Measurements from ENCODE around the gene WWOX.
A peak's percentile ranks its signal among the peaks of the same experiment; 100 is the strongest.

WWOX gene

DNA sequence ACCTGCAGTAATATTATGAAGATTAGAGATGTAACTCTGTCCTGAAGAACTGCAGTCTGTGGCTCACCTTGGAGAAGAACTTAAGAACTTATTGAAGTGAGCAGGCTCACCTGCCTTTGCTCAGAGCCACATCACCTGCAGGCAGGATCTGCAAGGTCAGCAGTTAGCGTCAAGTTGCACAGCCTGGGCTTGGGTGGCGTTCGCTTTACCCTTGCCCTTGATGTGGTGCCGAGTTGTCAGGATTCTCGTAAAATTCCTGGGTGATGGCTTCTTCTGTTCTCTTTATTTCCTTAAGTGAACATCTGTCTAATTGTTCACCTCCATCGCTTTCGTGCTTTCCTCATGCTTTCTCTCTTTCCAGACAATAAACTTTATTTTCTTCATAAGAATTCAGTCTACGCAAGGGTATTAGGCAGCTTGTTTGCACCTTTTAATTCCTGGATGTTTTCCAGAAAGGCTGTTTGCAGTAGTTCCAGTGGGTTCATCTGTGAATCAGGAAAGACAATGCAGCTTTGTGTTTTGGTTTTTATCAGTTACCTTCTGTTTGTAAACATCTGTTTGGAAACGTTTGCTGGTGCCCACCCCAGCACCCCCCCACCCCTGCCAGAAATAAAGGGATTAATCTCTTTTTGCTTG, 254.3 kb downstream of the WWOX start:
- H3K4me3 Mint-ChIP-seq: no peak overlapping the region
- no peaks in the 10 kb centered on the region for H3K27me3 Mint-ChIP-seq
- no peak overlapping the region for H3K27ac Mint-ChIP-seq (ENCODE audit: low read depth)
- H3K9me3 Mint-ChIP-seq: no peaks in the 10 kb centered on the region
- H3K36me3 Mint-ChIP-seq (ENCODE audit: insufficient read depth): no peaks in the 10 kb centered on the region
- DNase-seq (ENCODE audit: low spot score in 2 of 2) (no peak), ATAC-seq (replicated peaks; ENCODE audit: extremely low read depth, poor library complexity, severe bottlenecking) (no peak)
- no peaks in the 10 kb centered on the region for H3K4me1 Mint-ChIP-seq

DNA sequence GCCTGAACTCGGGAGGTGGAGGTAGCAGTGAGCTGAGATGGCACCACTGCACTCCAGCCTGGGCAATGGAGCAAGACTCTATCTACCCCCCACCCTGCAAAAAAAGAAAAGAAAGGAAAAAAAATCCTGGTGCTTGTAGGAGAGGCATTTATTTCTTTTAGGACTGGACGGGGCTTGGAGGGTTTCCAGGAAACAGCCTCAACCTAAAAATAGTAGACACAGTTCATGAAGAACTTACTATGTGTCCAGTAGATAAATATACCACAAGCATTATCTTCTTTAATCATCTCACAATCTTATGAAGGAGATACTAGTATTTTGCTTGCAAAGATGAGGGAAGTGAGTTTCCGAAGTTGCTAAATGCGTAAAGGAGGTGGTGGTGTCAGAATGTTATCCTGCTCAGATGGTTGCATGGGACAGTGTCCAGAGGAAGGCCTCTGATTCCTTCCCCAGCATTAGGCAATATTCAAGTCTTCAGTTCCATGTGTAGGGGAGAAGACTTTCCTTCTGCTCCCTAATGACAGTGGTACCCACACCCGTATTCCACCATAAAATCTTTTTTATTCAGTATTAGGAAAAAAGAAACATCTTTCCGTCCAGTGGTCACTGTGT, 263.2 kb downstream of the WWOX start:
- no peaks in the 10 kb centered on the region for H3K9me3 Mint-ChIP-seq
- no peak for DNase-seq (ENCODE audit: low spot score in 2 of 2)
- H3K27me3 Mint-ChIP-seq: no peaks in the 10 kb centered on the region
- H3K27ac Mint-ChIP-seq (ENCODE audit: low read depth): no peak overlapping the region
- no peaks in the 10 kb centered on the region for H3K4me1 Mint-ChIP-seq
- no peak overlapping the region for H3K4me3 Mint-ChIP-seq
- H3K36me3 Mint-ChIP-seq (ENCODE audit: insufficient read depth): no peaks in the 10 kb centered on the region
- ATAC-seq (replicated peaks; ENCODE audit: extremely low read depth, poor library complexity, severe bottlenecking): no peak

DNA sequence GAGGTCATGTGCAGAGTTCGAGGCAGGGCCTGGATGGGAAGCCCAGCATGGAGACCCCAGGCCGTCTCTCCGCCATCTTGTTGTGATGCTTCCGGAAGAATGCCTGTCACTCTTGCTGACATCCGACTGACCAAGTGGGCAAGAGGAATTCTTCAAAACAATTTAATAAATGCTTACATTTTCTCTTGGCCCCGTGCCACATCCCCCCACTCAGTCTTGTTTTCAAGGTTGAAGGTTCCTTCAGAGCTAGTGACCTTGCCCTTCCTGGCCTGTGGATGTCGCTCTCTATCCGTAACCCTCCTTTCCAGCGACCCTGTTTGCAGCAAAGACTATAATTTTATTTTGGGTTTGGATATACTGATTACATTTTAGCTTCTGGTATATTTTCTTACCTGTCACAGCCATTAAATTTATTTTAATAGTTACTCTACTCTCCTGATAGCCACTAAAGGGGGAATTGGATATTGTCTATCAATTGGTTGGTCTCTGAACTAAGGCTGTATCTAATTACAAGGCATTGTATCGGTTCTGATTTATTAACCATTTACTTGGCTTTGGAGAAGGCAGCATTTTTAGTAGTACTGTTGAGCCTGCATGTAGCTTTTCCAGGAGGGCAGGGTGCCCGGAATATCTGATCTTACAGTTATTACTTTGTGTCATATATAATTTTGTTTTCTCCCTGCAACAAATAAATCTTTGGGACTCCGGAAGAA, 264.5 kb downstream of the WWOX start:
- Mint-ChIP-seq H3K27me3 (no peaks in the 10 kb centered on the region), H3K4me3 (no peak overlapping the region), H3K27ac (ENCODE audit: low read depth) (no peak overlapping the region), H3K9me3 (no peaks in the 10 kb centered on the region), H3K36me3 (ENCODE audit: insufficient read depth) (no peaks in the 10 kb centered on the region), H3K4me1 (peaks cover 2% of the 10 kb centered on the region)
- ATAC-seq (replicated peaks; ENCODE audit: extremely low read depth, poor library complexity, severe bottlenecking): no peak
- no peak for DNase-seq (ENCODE audit: low spot score in 2 of 2)

DNA sequence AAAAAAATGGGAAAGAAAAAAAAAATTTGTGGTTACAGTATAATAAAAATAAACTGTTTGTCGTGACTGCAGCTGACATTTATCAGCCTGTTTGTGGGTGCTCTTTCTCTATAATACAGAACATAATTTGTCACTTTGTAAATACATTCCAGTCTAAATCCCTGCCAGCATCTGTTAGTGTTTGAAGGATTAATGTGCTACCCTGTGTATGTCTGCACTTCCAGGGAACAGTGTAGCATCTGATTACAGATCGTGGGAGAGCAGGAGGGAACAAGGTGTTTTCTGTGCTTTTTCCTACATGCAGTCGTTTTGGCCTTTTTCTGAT, 265.1 kb downstream of the WWOX start:
- DNase-seq (ENCODE audit: low spot score in 2 of 2): no peak
- Mint-ChIP-seq H3K9me3 (no peaks in the 10 kb centered on the region), H3K4me1 (peaks cover 5% of the 10 kb centered on the region), H3K27me3 (no peaks in the 10 kb centered on the region), H3K27ac (ENCODE audit: low read depth) (no peak overlapping the region), H3K4me3 (no peak overlapping the region), H3K36me3 (ENCODE audit: insufficient read depth) (peaks cover 2% of the 10 kb centered on the region)
- ATAC-seq (replicated peaks; ENCODE audit: extremely low read depth, poor library complexity, severe bottlenecking): no peak

DNA sequence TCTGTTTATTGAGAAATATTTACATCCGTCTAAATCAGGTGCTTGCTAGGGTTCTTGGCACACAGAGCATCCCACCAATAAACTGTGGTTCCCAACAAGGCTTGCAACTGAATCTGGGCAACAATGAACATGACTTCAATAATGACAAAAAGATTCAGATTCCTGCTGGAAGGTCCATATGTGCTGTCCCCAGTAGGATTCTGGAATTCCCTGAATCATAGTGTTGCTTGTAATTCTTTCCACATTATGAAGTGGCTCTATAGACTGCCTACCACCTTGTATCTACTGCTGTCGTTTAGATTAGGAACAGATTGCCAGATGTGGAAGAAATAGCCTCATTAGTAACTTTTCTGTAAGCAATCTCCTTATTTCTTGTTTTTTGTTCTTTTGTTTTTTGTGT, 265.9 kb downstream of the WWOX start:
- DNase-seq (ENCODE audit: low spot score in 2 of 2) (no peak), ATAC-seq (replicated peaks; ENCODE audit: extremely low read depth, poor library complexity, severe bottlenecking) (no peak)
- H3K27ac Mint-ChIP-seq (ENCODE audit: low read depth): no peak overlapping the region
- peaks cover 2% of the 10 kb centered on the region for H3K36me3 Mint-ChIP-seq (ENCODE audit: insufficient read depth)
- H3K9me3 Mint-ChIP-seq: no peaks in the 10 kb centered on the region
- no peak overlapping the region for H3K4me3 Mint-ChIP-seq
- no peaks in the 10 kb centered on the region for H3K27me3 Mint-ChIP-seq
- peaks cover 5% of the 10 kb centered on the region for H3K4me1 Mint-ChIP-seq

DNA sequence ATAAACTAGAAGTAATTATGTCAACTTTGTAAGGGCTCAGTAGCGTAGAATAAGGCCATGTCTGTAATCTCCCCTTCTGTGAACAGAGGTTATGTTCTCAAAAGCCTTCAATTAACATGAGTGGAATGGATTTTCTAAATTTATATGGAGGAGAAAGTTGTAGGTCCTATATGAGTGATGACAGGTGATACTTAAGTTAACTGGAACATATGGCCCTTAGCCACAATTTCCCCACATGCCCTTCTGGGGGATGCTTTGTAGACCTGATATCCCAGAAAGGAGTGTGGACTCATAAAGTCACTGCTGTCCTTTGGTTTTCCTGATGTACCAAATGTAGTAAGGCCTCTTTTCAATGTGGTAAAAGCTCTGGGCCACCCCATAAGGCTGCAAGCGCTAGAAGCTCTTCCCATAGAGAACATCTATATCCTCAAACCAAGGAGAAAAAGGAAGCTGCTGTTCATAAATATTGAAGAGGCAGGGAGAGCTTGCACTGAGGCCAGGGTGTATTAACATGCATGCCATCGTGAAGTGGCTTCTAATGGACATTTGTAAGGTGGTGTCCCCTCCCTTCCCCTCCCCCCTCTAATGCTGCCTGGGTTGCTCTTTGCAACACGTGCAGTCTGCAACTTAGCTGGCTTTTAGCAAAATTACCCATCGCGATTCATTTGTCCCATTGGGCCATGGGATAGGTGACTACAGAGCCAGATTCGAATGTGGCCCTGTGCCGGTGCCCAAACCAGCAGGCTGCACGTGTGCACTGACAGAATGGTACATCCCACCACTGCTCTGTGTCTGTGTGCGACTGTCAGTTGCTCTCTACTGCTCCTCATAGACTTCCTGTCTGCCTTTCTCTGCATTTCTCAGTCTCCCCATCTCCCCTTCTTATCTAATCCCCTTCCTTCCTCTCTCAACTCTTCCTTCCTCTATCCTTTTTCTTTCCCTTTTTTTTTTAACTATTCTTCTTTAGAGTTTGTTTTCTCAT, 269.0 kb downstream of the WWOX start:
- peaks cover 6% of the 10 kb centered on the region for H3K9me3 Mint-ChIP-seq
- no peak overlapping the region for H3K4me3 Mint-ChIP-seq
- peak overlapping the region; percentile 58 for H3K27ac Mint-ChIP-seq (ENCODE audit: low read depth)
- ATAC-seq (replicated peaks; ENCODE audit: extremely low read depth, poor library complexity, severe bottlenecking) (no peak), DNase-seq (ENCODE audit: low spot score in 2 of 2) (no peak)
- H3K36me3 Mint-ChIP-seq (ENCODE audit: insufficient read depth): peaks cover 2% of the 10 kb centered on the region
- peaks cover 5% of the 10 kb centered on the region for H3K4me1 Mint-ChIP-seq
- no peaks in the 10 kb centered on the region for H3K27me3 Mint-ChIP-seq

DNA sequence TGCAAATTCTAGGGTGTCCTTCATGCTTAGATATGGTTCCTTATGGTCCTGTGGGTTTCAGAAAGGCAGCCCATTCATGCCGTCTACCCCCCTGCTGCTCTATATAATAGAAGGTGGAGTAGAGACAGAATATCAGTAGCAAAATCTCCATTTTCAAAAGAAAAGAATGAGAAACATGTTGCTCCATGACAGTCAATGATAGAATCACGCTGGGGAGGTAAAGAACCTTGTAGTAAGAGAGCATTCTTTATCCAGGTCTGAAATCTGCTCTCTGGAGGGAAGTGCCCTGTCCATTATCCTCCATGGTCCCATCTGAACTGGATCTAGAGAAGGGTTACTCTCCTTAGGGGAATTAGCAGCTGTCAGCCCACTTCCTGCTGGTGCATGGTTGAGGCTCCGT, 272.8 kb downstream of the WWOX start:
- Mint-ChIP-seq H3K4me1 (peaks cover 5% of the 10 kb centered on the region), H3K9me3 (peaks cover 6% of the 10 kb centered on the region), H3K27ac (ENCODE audit: low read depth) (no peak overlapping the region), H3K4me3 (no peak overlapping the region), H3K27me3 (no peaks in the 10 kb centered on the region), H3K36me3 (ENCODE audit: insufficient read depth) (peaks cover 2% of the 10 kb centered on the region)
- DNase-seq (ENCODE audit: low spot score in 2 of 2): no peak
- no peak for ATAC-seq (replicated peaks; ENCODE audit: extremely low read depth, poor library complexity, severe bottlenecking)

DNA sequence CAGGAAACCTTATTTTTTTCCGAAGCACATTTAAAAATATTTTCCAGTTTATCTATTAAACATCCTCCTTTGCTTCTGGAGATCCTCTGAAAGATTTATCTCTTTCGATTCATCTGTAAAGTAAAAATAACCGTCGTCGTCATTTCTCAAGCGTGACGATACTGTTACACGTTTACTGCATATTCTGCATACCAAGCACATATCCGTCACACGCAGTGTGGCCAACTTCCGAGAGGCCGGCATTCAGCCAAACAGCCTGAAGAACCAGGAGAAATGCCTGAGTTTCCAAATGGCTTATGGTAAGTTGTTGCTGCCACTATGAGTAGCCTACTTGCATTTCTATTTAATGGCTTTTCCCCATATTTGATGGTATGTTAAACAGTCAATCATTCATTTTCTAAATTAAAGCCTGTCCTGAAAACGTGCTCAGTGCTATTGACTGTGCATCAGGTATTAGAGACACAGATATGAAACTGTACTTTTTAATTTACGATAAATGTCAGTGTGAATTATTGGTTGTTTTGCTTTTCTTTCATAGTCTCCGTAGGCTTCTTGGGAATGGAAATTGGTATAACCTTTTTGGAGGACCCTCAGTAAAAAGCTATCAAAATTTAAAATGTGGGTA, 275.7 kb downstream of the WWOX start:
- Mint-ChIP-seq H3K4me1 (no peaks in the 10 kb centered on the region), H3K9me3 (peaks cover 6% of the 10 kb centered on the region), H3K4me3 (no peak overlapping the region), H3K36me3 (ENCODE audit: insufficient read depth) (no peaks in the 10 kb centered on the region), H3K27ac (ENCODE audit: low read depth) (no peak overlapping the region), H3K27me3 (no peaks in the 10 kb centered on the region)
- ATAC-seq (replicated peaks; ENCODE audit: extremely low read depth, poor library complexity, severe bottlenecking) (no peak), DNase-seq (ENCODE audit: low spot score in 2 of 2) (no peak)

DNA sequence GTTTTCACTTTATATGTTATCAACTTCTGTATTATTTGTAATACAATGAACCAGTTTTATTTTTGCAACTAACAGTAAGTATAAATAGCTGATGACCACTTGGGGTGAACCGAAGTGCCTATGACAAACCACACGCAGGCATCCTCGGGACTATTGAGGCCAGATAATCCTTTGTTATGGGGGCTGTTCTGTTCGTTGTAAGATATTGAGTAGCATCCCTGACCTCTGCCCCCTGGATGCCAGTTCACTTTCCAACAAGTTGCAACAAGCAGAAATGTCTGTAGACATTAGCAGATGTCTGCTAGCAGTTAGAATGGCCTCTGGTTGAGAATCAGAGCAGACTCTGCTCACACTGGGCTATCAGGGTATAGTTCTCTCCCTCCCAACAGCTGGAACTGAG, 277.0 kb downstream of the WWOX start:
- Mint-ChIP-seq H3K4me1 (no peaks in the 10 kb centered on the region), H3K27ac (ENCODE audit: low read depth) (no peak overlapping the region), H3K9me3 (no peaks in the 10 kb centered on the region), H3K4me3 (no peak overlapping the region), H3K36me3 (ENCODE audit: insufficient read depth) (no peaks in the 10 kb centered on the region), H3K27me3 (no peaks in the 10 kb centered on the region)
- ATAC-seq (replicated peaks; ENCODE audit: extremely low read depth, poor library complexity, severe bottlenecking) (no peak), DNase-seq (ENCODE audit: low spot score in 2 of 2) (no peak)

DNA sequence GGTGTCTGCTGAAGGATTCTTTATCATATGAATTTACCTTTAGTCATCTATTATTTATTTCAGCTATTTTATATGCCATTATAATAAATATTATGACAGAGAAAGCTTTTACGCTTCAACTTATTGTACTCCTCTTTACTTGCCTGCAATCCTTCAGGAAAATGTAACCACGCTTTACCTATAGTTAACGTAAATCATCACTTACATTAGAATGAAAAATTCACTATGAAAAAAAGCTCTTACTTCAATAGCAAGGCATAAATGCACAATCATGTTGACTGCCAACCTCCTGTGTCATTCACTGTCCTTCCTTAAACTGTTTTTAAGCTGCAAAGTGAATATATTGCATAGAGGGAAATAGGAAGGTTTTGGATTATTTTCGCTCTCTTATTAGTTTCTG, 277.9 kb downstream of the WWOX start:
- no peak overlapping the region for H3K4me3 Mint-ChIP-seq
- H3K9me3 Mint-ChIP-seq: no peaks in the 10 kb centered on the region
- no peak overlapping the region for H3K27ac Mint-ChIP-seq (ENCODE audit: low read depth)
- H3K27me3 Mint-ChIP-seq: no peaks in the 10 kb centered on the region
- H3K36me3 Mint-ChIP-seq (ENCODE audit: insufficient read depth): no peaks in the 10 kb centered on the region
- ATAC-seq (replicated peaks; ENCODE audit: extremely low read depth, poor library complexity, severe bottlenecking): no peak
- no peaks in the 10 kb centered on the region for H3K4me1 Mint-ChIP-seq
- no peak for DNase-seq (ENCODE audit: low spot score in 2 of 2)

DNA sequence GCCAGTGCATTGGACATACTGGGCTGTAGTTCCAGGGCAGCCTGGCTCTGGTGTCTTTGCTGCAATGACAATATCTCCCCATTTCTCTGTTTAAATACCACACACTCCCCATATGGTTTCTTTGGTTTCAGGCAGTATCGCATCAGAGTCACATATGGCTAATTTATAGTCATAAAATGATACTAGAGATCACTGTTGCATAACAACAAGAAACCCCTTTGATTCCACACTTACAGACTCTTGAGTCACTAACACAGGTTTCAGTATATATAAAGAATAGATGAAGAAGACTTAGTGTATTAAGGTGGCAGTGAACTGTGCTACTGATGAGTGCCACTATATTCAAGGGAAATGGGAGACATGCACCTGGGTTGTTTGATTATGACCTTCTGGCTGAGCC, 281.6 kb downstream of the WWOX start:
- Mint-ChIP-seq H3K9me3 (no peaks in the 10 kb centered on the region), H3K4me3 (no peak overlapping the region), H3K4me1 (no peaks in the 10 kb centered on the region), H3K27me3 (no peaks in the 10 kb centered on the region), H3K36me3 (ENCODE audit: insufficient read depth) (no peaks in the 10 kb centered on the region), H3K27ac (ENCODE audit: low read depth) (no peak overlapping the region)
- DNase-seq (ENCODE audit: low spot score in 2 of 2): no peak
- ATAC-seq (replicated peaks; ENCODE audit: extremely low read depth, poor library complexity, severe bottlenecking): no peak

DNA sequence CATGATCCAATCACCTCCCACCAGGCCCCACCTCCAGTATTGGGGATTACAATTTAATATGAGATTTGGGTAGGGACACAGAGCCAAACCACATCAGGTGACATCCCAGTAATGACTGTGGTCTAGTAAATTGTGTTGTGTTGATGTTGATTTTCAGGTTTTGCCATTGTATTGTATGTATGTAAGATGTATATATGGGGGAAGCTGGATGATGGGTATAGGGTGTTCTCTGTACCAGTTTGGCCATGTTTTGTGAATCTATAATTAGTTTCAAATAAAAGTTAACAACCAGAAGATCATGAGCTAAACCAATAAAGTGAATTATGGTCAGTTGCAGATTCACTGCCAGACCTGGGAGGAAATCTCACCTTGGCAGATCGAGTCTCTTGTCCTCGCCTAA, 283.7 kb downstream of the WWOX start:
- Mint-ChIP-seq H3K9me3 (no peaks in the 10 kb centered on the region), H3K4me3 (no peak overlapping the region), H3K27ac (ENCODE audit: low read depth) (no peak overlapping the region)

More for the DNA sequence above, 283.7 kb downstream of the WWOX start:
- DNase-seq (ENCODE audit: low spot score in 2 of 2): no peak
- Mint-ChIP-seq H3K27me3 (no peaks in the 10 kb centered on the region), H3K4me1 (no peaks in the 10 kb centered on the region), H3K36me3 (ENCODE audit: insufficient read depth) (peaks cover 4% of the 10 kb centered on the region)
- ATAC-seq (replicated peaks; ENCODE audit: extremely low read depth, poor library complexity, severe bottlenecking): no peak

Data from central memory CD8-positive, alpha-beta T cell (primary cell).